Spleen (tissue), 7 donors: ENCODE data around the gene ADARB2.

Experiments
- POLR2A ChIP-seq, 3 donors: fragments of 450-650 bp; IDR thresholded peaks; one replicate each; pipeline ENCODE4 v1.5.1; 2017; ENCODE audit warnings: antibody characterized with exemption in 3 of 3, mild to moderate bottlenecking in 1 of 3
- POLR2AphosphoS5 ChIP-seq, 3 donors: sonication (generic); formaldehyde crosslinking; IDR thresholded peaks; one replicate each; pipeline ENCODE4 v1.5.1; 2017; ENCODE audit warnings: antibody characterized with exemption in 3 of 3
- TF ChIP-seq, protein P1 (sequence below), 11 experiments: fragments of 200-600 bp in 7 of 11; fragments of 450-650 bp in 4 of 11; sonication (generic) in 4 of 11; IDR thresholded peaks in 8 of 11; conservative IDR thresholded peaks in 3 of 11; 1 replicate in 7 of 11; 2 replicates in 4 of 11; pipeline versions ENCODE4 v1.4.0 to v1.8.0; 2016 to 2021; ENCODE audit warnings: antibody characterized with exemption in 11 of 11, inconsistent platforms in 4 of 11, mild to moderate bottlenecking in 1 of 11
- donor health status: DM: no; HTN: no; CAD: no; lungs with moderate emphysema.
- donor health status: DM: no; HTN: no; CAD: no.
- donor health status: DM: no; HTN: no; CAD: no.

- TF ChIP-seq POLR2AphosphoS5 (IDR thresholded peaks at IDR 0.05) = no peak
- TF ChIP-seq, protein P1, sequence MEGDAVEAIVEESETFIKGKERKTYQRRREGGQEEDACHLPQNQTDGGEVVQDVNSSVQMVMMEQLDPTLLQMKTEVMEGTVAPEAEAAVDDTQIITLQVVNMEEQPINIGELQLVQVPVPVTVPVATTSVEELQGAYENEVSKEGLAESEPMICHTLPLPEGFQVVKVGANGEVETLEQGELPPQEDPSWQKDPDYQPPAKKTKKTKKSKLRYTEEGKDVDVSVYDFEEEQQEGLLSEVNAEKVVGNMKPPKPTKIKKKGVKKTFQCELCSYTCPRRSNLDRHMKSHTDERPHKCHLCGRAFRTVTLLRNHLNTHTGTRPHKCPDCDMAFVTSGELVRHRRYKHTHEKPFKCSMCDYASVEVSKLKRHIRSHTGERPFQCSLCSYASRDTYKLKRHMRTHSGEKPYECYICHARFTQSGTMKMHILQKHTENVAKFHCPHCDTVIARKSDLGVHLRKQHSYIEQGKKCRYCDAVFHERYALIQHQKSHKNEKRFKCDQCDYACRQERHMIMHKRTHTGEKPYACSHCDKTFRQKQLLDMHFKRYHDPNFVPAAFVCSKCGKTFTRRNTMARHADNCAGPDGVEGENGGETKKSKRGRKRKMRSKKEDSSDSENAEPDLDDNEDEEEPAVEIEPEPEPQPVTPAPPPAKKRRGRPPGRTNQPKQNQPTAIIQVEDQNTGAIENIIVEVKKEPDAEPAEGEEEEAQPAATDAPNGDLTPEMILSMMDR (IDR thresholded peaks at IDR 0.05 in 8 of 11, conservative IDR thresholded peaks at IDR 0.05 in 3 of 11) = no peak
- TF ChIP-seq POLR2A (IDR thresholded peaks at IDR 0.05) = no peak
Measured at GRCh38 chr10:1180071-1180730, 557.1 kb downstream of the ADARB2 start.
